Measurements from ENCODE around the gene TPP2. TPM values are rescaled to one million over a fixed set of nuclear protein-coding genes. Genes with fewer than 3 reads are reported as not detected.

The TPP2 gene
- total RNA-seq, 1 donor from 2014 or later, result 44.9 TPM

DNA sequence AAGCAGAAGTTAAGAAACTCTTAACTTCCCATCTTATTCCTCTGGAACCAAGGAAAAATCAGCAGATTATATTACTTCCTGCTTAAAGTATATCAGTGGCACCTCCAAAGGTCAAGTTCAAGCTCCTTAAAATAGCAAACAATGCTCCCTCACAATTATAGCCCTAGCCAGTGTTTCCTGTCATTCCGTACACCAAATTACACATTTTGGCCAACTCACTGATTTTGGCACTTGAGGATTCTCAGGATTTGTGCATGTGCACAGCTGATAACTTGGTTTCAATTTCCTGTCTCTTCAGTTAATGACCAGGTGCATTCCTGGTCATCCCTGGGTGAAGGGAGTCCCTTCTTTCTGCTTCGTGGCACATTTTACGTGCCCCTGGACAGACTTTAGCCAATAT lies 42.0 kb downstream of the TPP2 start:
- H3K9me3 Mint-ChIP-seq (ENCODE audit: unreplicated experiment), result no peaks in the 10 kb centered on the region
- no peaks in the 10 kb centered on the region for H3K27me3 Mint-ChIP-seq (ENCODE audit: unreplicated experiment)
- H3K36me3 Mint-ChIP-seq (ENCODE audit: unreplicated experiment), result peaks cover 58% of the 10 kb centered on the region
- no peak for DNase-seq (ENCODE audit: extremely low spot score, unreplicated experiment)
- no peak overlapping the region for H3K27ac Mint-ChIP-seq (ENCODE audit: unreplicated experiment)
- TF ChIP-seq, protein P1, sequence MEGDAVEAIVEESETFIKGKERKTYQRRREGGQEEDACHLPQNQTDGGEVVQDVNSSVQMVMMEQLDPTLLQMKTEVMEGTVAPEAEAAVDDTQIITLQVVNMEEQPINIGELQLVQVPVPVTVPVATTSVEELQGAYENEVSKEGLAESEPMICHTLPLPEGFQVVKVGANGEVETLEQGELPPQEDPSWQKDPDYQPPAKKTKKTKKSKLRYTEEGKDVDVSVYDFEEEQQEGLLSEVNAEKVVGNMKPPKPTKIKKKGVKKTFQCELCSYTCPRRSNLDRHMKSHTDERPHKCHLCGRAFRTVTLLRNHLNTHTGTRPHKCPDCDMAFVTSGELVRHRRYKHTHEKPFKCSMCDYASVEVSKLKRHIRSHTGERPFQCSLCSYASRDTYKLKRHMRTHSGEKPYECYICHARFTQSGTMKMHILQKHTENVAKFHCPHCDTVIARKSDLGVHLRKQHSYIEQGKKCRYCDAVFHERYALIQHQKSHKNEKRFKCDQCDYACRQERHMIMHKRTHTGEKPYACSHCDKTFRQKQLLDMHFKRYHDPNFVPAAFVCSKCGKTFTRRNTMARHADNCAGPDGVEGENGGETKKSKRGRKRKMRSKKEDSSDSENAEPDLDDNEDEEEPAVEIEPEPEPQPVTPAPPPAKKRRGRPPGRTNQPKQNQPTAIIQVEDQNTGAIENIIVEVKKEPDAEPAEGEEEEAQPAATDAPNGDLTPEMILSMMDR (IDR thresholded peaks at IDR 0.05), result no peak
- no peaks in the 10 kb centered on the region for H3K4me1 Mint-ChIP-seq (ENCODE audit: unreplicated experiment)
- no peak overlapping the region for H3K4me3 Mint-ChIP-seq (ENCODE audit: unreplicated experiment)

DNA sequence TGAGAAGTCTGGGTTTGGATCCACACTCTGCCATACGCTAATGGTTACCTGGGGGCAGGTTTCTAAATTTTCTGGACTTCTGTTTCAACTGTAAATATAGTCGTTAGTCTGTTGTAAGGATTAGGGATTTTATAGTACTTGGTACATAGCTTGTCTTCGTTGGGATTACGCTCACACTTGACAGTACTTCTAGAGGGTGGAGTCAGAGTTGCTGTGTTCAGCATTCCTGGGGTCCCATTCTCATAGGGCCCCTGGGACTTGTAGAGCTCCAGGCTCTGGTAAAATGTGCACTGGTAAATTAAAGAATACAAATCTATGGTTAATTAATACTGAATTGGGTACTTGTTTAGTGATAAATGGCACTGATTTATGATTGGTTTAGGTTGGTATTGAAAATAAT lies 45.2 kb downstream of the TPP2 start:
- DNase-seq (ENCODE audit: extremely low spot score, unreplicated experiment), result no peak
- Mint-ChIP-seq H3K27me3 (ENCODE audit: unreplicated experiment) (no peaks in the 10 kb centered on the region), H3K27ac (ENCODE audit: unreplicated experiment) (no peak overlapping the region), H3K9me3 (ENCODE audit: unreplicated experiment) (no peaks in the 10 kb centered on the region), H3K4me1 (ENCODE audit: unreplicated experiment) (peaks cover 6% of the 10 kb centered on the region), H3K36me3 (ENCODE audit: unreplicated experiment) (peaks cover 56% of the 10 kb centered on the region), H3K4me3 (ENCODE audit: unreplicated experiment) (no peak overlapping the region)
- TF ChIP-seq, protein P1 (IDR thresholded peaks at IDR 0.05), result no peak

DNA sequence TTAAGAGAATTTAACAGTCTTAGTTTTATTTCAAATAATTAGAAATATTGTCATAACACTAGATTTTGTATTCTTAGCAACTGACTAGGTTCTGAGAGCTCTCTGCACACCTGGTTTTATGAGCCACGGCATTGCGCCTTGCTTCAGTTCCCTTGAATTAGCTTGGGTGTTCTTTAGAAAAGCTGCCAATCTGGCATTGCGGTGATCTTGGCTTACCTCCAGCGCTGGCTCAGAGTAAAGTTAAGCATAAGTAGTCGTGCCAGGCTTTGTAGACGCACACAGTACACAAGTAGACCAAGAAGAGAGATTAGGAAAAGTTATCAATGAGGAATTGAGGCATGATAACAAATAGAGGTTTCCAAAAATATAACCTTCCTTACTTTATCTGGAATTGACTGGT lies 45.7 kb downstream of the TPP2 start:
- no peak for DNase-seq (ENCODE audit: extremely low spot score, unreplicated experiment)
- H3K36me3 Mint-ChIP-seq (ENCODE audit: unreplicated experiment), result peaks cover 55% of the 10 kb centered on the region
- H3K4me3 Mint-ChIP-seq (ENCODE audit: unreplicated experiment), result no peak overlapping the region
- H3K4me1 Mint-ChIP-seq (ENCODE audit: unreplicated experiment), result peaks cover 6% of the 10 kb centered on the region
- no peaks in the 10 kb centered on the region for H3K27me3 Mint-ChIP-seq (ENCODE audit: unreplicated experiment)
- no peaks in the 10 kb centered on the region for H3K9me3 Mint-ChIP-seq (ENCODE audit: unreplicated experiment)
- H3K27ac Mint-ChIP-seq (ENCODE audit: unreplicated experiment), result no peak overlapping the region
- TF ChIP-seq, protein P1 (IDR thresholded peaks at IDR 0.05), result no peak

DNA sequence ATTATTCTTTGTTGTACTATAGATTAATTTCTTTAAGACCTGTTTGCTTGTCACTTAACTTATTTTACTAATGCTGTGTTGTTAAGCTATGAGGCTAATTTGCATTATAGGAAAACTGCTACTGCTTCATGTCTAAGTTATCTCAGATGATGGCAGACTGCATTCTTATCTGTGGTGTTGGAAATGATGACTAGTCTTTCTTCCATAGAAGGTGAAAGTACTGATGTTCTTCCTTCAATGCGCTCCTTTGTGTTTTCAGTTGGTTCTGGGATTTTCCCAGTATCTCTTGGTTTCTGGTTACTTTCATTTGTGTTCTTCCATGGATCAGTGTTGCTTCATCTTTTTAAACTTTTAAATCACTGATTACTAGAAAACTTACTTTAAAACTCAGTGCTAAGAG lies 46.9 kb downstream of the TPP2 start:
- TF ChIP-seq, protein P1 (IDR thresholded peaks at IDR 0.05), result no peak
- Mint-ChIP-seq H3K36me3 (ENCODE audit: unreplicated experiment) (peaks cover 54% of the 10 kb centered on the region), H3K27ac (ENCODE audit: unreplicated experiment) (no peak overlapping the region), H3K4me3 (ENCODE audit: unreplicated experiment) (no peak overlapping the region), H3K27me3 (ENCODE audit: unreplicated experiment) (no peaks in the 10 kb centered on the region), H3K4me1 (ENCODE audit: unreplicated experiment) (peaks cover 6% of the 10 kb centered on the region), H3K9me3 (ENCODE audit: unreplicated experiment) (no peaks in the 10 kb centered on the region)
- DNase-seq (ENCODE audit: extremely low spot score, unreplicated experiment), result no peak

DNA sequence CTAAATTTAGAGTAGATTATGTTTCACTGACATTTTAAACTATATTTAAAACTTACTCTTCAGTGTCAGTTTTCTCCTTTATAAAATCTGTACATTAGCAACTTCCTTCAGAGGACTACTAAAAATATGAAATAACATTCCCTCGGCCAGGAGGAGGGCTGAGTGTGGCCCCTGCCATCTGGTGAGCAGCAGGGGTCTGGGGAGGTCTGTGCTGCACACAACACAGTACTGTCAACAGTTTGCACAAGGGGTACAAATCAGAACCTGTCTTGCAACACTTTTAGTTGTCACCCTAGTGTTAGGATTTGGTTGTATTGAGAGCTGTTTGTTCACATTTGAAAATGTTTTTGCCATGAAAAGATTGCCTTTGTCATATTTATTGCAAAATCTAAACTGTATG lies 48.9 kb downstream of the TPP2 start:
- Mint-ChIP-seq H3K4me1 (ENCODE audit: unreplicated experiment) (peaks cover 10% of the 10 kb centered on the region), H3K27me3 (ENCODE audit: unreplicated experiment) (no peaks in the 10 kb centered on the region), H3K4me3 (ENCODE audit: unreplicated experiment) (no peak overlapping the region), H3K36me3 (ENCODE audit: unreplicated experiment) (peaks cover 56% of the 10 kb centered on the region), H3K9me3 (ENCODE audit: unreplicated experiment) (no peaks in the 10 kb centered on the region), H3K27ac (ENCODE audit: unreplicated experiment) (peak overlapping the region; percentile 64)
- DNase-seq (ENCODE audit: extremely low spot score, unreplicated experiment), result no peak
- TF ChIP-seq, protein P1 (IDR thresholded peaks at IDR 0.05), result no peak
